GM23338 (cell line): ENCODE results near the gene ROPN1L. TPM values are rescaled to one million over a fixed set of nuclear protein-coding genes. Genes with fewer than 3 reads are reported as not detected.

Source experiments
- ATAC-seq: fragments of 200-7000 bp; cut with Tn5 transposase; 3 replicates; pipeline ENCODE4 v1.9.1; 2020
- DNase-seq: peaks from one replicate; pipeline ENCODE4 v3.0.0-alpha.2; 2015; ENCODE audit warnings: low spot score
- H2AFZ ChIP-seq: fragments of 200-600 bp; sonication (generic); 2 replicates; pipeline ENCODE4 v1.8.0; 2016; ENCODE audit warnings: antibody characterized with exemption, mild to moderate bottlenecking, moderate library complexity
- H3F3A ChIP-seq: fragments of 200-600 bp; sonication (generic); replicated peaks from 2 replicates; pipeline ENCODE4 v1.8.0; 2017; ENCODE audit warnings: antibody characterized with exemption, mixed run types, low read depth
- H3K27ac ChIP-seq: fragments of 200-600 bp; sonication (generic); 2 replicates; pipeline ENCODE4 v1.6.1; 2016; ENCODE audit warnings: low read depth
- H3K27me3 ChIP-seq: fragments of 200-600 bp; sonication (generic); 2 replicates; pipeline ENCODE4 v1.8.0; 2016; ENCODE audit warnings: mild to moderate bottlenecking, mixed run types, moderate library complexity; ENCODE audit not compliant: insufficient read depth
- H3K36me3 ChIP-seq: fragments of 200-600 bp; sonication (generic); 2 replicates; pipeline ENCODE4 v1.8.0; 2016; ENCODE audit warnings: mild to moderate bottlenecking; ENCODE audit not compliant: insufficient read depth
- H3K4me1 ChIP-seq: fragments of 200-600 bp; sonication (generic); 2 replicates; pipeline ENCODE4 v1.8.0; 2016; ENCODE audit warnings: mild to moderate bottlenecking, moderate library complexity; ENCODE audit not compliant: insufficient read depth
- H3K4me2 ChIP-seq: fragments of 200-600 bp; sonication (generic); 2 replicates; pipeline ENCODE4 v1.7.1; 2017; ENCODE audit warnings: mixed run types
- H3K4me3 ChIP-seq: fragments of 200-600 bp; sonication (generic); 2 replicates; pipeline ENCODE4 v1.6.1; 2016; ENCODE audit warnings: mixed run types
- H3K79me2 ChIP-seq: fragments of 200-600 bp; sonication (generic); replicated peaks from 2 replicates; pipeline ENCODE4 v1.8.0; 2017; ENCODE audit warnings: mild to moderate bottlenecking; ENCODE audit not compliant: insufficient read depth
- H3K9me2 ChIP-seq: fragments of 200-600 bp; sonication (generic); 2 replicates; pipeline ENCODE4 v1.8.0; 2017; ENCODE audit not compliant: insufficient read depth
- H4K20me1 ChIP-seq: fragments of 200-600 bp; sonication (generic); replicated peaks from 2 replicates; pipeline ENCODE4 v1.8.0; 2017; ENCODE audit warnings: mild to moderate bottlenecking; ENCODE audit not compliant: insufficient read depth
- H3K27ac Mint-ChIP-seq: 2 replicates; pipeline ENCODE4 v1.8.0; 2020; ENCODE audit warnings: inconsistent platforms, mild to moderate bottlenecking, moderate library complexity, mixed read lengths
- H3K27me3 Mint-ChIP-seq: 3 replicates; pipeline ENCODE4 v1.8.0; 2022; ENCODE audit warnings: low read depth, mild to moderate bottlenecking, moderate library complexity, mixed read lengths, inconsistent platforms; ENCODE audit not compliant: insufficient read depth, poor library complexity
- H3K36me3 Mint-ChIP-seq: 3 replicates; pipeline ENCODE4 v1.8.0; 2021; ENCODE audit warnings: low read depth, mild to moderate bottlenecking, inconsistent platforms, moderate library complexity, mixed read lengths
- H3K4me1 Mint-ChIP-seq: 3 replicates; pipeline ENCODE4 v1.8.0; 2020; ENCODE audit warnings: mild to moderate bottlenecking, inconsistent platforms, mixed read lengths
- H3K4me3 Mint-ChIP-seq: 3 replicates; pipeline ENCODE4 v1.8.0; 2021; ENCODE audit warnings: moderate library complexity, mild to moderate bottlenecking, inconsistent platforms, mixed read lengths
- H3K9me3 Mint-ChIP-seq: 3 replicates; pipeline ENCODE4 v1.8.0; 2020; ENCODE audit warnings: moderate library complexity, mild to moderate bottlenecking, inconsistent platforms, mixed read lengths
- EZH2 ChIP-seq: fragments of 200-600 bp; sonication (generic); IDR thresholded peaks from one replicate; pipeline ENCODE4 v1.8.0; 2017; ENCODE audit warnings: antibody characterized with exemption, mild to moderate bottlenecking, low read depth; ENCODE audit not compliant: unreplicated experiment
- EZH2phosphoT487 ChIP-seq: fragments of 200-600 bp; sonication (generic); IDR thresholded peaks from one replicate; pipeline ENCODE4 v1.8.1; 2018; ENCODE audit warnings: antibody characterized with exemption; ENCODE audit not compliant: unreplicated experiment
- JUNB ChIP-seq: IDR thresholded peaks from one replicate; pipeline ENCODE4 v1.6.1; 2016; ENCODE audit warnings: antibody characterized with exemption; ENCODE audit not compliant: unreplicated experiment
- NANOG ChIP-seq: IDR thresholded peaks from 2 replicates; pipeline ENCODE4 v1.6.1; 2016; ENCODE audit warnings: antibody characterized with exemption, borderline replicate concordance
- POLR2AphosphoS5 ChIP-seq: IDR thresholded peaks from 2 replicates; pipeline ENCODE4 v1.6.1; 2016; ENCODE audit warnings: antibody characterized with exemption, low read depth
- ZNF114 ChIP-seq: fragments of 250-450 bp; sonication (Bioruptor Pico); IDR thresholded peaks from 2 replicates; pipeline ENCODE4 v1.5.0; 2020; ENCODE audit warnings: mild to moderate bottlenecking, moderate library complexity
- polyA plus RNA-seq: library from polyadenylated mRNA; unstranded; fragments of >200 nt; fragmentation: Nextera tagmentation; extraction: Ambion mirVana; gene quantifications from 2 replicates; pipeline ENCODE4 v1.2.1, GENCODE V29; 2016
- total RNA-seq: library from RNA; depleted of rRNA; stranded (reverse); fragments of >200 nt; shearing (Covaris generic); gene quantifications from 2 replicates; pipeline ENCODE4 v1.2.3, GENCODE V29; 2014
- TF ChIP-seq, protein P1 (sequence below), 2 experiments: fragments of 200-600 bp in 1 of 2; sonication (generic) in 1 of 2; conservative IDR thresholded peaks; 2 replicates each; pipeline versions ENCODE4 v1.5.1 to v1.6.1; 2016 to 2017; ENCODE audit warnings: antibody characterized with exemption in 2 of 2, low read depth in 2 of 2, mild to moderate bottlenecking in 2 of 2, moderate library complexity in 1 of 2
- TF ChIP-seq, protein P2 (sequence below): IDR thresholded peaks from 2 replicates; pipeline ENCODE4 v1.6.1; 2016; ENCODE audit warnings: antibody characterized with exemption
- TF ChIP-seq, protein P3 (sequence below): IDR thresholded peaks from one replicate; pipeline ENCODE4 v1.6.1; 2018; ENCODE audit warnings: antibody characterized with exemption; ENCODE audit not compliant: unreplicated experiment

ROPN1L gene
- total and polyA plus RNA-seq, 2 experiments from 2014 or later, result 0.57 TPM; not detected in 1

DNA sequence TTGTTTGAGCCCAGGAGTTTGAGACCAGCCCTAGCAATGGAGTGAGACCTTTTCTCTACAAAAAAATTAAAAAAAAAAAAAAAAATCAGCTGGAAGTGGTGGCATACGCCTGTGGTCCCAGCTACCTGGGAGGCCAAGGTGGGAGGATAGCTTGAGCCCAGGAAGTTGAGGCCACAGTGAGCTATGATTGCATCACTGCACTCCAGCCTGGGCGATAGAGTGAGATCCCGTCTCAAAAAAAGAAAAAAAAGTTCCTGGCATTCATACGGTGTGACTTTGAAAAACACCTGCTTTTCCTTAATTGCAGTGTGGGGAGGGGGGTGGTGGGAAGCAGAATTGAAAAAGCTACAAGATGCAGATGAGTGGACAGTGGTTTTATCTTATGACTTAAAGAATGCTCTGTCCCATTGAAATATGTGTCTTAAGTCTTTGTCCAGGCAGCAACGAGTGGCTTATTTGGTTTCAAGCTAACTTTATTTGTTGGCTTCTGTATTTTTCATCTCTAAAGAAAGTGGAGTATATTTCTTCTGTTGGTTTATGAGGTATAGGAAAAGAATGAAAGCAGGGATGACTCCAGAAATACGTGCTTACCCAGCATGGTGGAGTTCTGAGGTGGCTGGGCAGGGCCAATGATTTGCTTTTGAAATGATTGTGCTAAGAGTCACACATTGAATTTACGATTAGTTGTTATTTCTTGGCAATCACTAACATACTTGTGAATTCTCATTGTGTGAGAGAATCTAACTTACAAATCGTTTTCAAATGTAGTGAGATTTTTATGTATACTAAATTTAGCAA, 27.8 kb downstream of the ROPN1L start:
- no peak overlapping the region for H3K27ac Mint-ChIP-seq
- no peaks in the 10 kb centered on the region for H4K20me1 ChIP-seq
- H3K4me3 Mint-ChIP-seq, result no peak overlapping the region
- no peaks in the 10 kb centered on the region for H3K36me3 ChIP-seq
- peaks cover 16% of the 10 kb centered on the region for H3K4me1 ChIP-seq
- no peaks in the 10 kb centered on the region for H3K27me3 ChIP-seq
- TF ChIP-seq EZH2phosphoT487 (no peak), POLR2AphosphoS5 (no peak), JUNB (no peak), EZH2 (no peak), ZNF114 (CRISPR knock-in tag) (no peak), NANOG (no peak)
- TF ChIP-seq, protein P1, sequence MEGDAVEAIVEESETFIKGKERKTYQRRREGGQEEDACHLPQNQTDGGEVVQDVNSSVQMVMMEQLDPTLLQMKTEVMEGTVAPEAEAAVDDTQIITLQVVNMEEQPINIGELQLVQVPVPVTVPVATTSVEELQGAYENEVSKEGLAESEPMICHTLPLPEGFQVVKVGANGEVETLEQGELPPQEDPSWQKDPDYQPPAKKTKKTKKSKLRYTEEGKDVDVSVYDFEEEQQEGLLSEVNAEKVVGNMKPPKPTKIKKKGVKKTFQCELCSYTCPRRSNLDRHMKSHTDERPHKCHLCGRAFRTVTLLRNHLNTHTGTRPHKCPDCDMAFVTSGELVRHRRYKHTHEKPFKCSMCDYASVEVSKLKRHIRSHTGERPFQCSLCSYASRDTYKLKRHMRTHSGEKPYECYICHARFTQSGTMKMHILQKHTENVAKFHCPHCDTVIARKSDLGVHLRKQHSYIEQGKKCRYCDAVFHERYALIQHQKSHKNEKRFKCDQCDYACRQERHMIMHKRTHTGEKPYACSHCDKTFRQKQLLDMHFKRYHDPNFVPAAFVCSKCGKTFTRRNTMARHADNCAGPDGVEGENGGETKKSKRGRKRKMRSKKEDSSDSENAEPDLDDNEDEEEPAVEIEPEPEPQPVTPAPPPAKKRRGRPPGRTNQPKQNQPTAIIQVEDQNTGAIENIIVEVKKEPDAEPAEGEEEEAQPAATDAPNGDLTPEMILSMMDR (conservative IDR thresholded peaks at IDR 0.05; ENCODE audit: low read depth in 2 of 2), result no peak
- TF ChIP-seq, protein P2, sequence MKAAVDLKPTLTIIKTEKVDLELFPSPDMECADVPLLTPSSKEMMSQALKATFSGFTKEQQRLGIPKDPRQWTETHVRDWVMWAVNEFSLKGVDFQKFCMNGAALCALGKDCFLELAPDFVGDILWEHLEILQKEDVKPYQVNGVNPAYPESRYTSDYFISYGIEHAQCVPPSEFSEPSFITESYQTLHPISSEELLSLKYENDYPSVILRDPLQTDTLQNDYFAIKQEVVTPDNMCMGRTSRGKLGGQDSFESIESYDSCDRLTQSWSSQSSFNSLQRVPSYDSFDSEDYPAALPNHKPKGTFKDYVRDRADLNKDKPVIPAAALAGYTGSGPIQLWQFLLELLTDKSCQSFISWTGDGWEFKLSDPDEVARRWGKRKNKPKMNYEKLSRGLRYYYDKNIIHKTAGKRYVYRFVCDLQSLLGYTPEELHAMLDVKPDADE, result no peak
- TF ChIP-seq, protein P3, sequence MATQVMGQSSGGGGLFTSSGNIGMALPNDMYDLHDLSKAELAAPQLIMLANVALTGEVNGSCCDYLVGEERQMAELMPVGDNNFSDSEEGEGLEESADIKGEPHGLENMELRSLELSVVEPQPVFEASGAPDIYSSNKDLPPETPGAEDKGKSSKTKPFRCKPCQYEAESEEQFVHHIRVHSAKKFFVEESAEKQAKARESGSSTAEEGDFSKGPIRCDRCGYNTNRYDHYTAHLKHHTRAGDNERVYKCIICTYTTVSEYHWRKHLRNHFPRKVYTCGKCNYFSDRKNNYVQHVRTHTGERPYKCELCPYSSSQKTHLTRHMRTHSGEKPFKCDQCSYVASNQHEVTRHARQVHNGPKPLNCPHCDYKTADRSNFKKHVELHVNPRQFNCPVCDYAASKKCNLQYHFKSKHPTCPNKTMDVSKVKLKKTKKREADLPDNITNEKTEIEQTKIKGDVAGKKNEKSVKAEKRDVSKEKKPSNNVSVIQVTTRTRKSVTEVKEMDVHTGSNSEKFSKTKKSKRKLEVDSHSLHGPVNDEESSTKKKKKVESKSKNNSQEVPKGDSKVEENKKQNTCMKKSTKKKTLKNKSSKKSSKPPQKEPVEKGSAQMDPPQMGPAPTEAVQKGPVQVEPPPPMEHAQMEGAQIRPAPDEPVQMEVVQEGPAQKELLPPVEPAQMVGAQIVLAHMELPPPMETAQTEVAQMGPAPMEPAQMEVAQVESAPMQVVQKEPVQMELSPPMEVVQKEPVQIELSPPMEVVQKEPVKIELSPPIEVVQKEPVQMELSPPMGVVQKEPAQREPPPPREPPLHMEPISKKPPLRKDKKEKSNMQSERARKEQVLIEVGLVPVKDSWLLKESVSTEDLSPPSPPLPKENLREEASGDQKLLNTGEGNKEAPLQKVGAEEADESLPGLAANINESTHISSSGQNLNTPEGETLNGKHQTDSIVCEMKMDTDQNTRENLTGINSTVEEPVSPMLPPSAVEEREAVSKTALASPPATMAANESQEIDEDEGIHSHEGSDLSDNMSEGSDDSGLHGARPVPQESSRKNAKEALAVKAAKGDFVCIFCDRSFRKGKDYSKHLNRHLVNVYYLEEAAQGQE, result no peak
- H2AFZ ChIP-seq, result no peak overlapping the region
- H3K36me3 Mint-ChIP-seq, result no peaks in the 10 kb centered on the region; the same call in 2 of the 3 replicates
- ATAC-seq, result no peak
- DNase-seq, result no peak
- no peaks in the 10 kb centered on the region for H3K9me2 ChIP-seq
- peaks cover 18% of the 10 kb centered on the region for H3K4me1 Mint-ChIP-seq
- H3K79me2 ChIP-seq, result no peaks in the 10 kb centered on the region
- H3F3A ChIP-seq, result no peaks in the 10 kb centered on the region
- H3K4me3 ChIP-seq, result no peak overlapping the region
- no peak overlapping the region for H3K4me2 ChIP-seq
- H3K27me3 Mint-ChIP-seq, result peaks cover 14% of the 10 kb centered on the region
- H3K27ac ChIP-seq, result no peak overlapping the region
- H3K9me3 Mint-ChIP-seq, result peaks cover 5% of the 10 kb centered on the region; the same call in 2 of the 3 replicates
